HEK293 (cell line): ENCODE measurements around the gene NCK2.

ENCODE experiments used
- CTCF ChIA-PET: fragments of 350-600 bp; formaldehyde crosslinking; extraction: SDS; loops from one replicate; lab custom pipeline; 2021; ENCODE audit warnings: antibody characterized with exemption; lab: Yijun Ruan, JAX
- POLR2A ChIA-PET: fragments of 300-600 bp; formaldehyde crosslinking; extraction: SDS; loops from one replicate; lab custom pipeline; 2020; ENCODE audit warnings: antibody characterized with exemption, inconsistent platforms; lab: Yijun Ruan, JAX
- H3K27ac ChIP-seq: fragments of 200-500 bp; sonication (Bioruptor generic); 2 replicates; pipeline ENCODE4 v1.5.1; 2014; ENCODE audit warnings: low read depth, low read length, control low read depth, inconsistent platforms; ENCODE audit errors: extremely low read depth
- H3K36me3 ChIP-seq, 2 experiments: fragments of 200-500 bp in 1 of 2; sonication (Bioruptor generic) in 1 of 2; 1 replicate in 1 of 2; 2 replicates in 1 of 2; pipeline ENCODE4 v1.5.1; 2014 to 2017; ENCODE audit warnings: inconsistent platforms in 2 of 2, low read length in 2 of 2; ENCODE audit not compliant: control insufficient read depth in 2 of 2, insufficient read depth in 1 of 2
- H3K4me1 ChIP-seq: fragments of 200-500 bp; sonication (Bioruptor generic); 2 replicates; pipeline ENCODE4 v1.5.1; 2014; ENCODE audit warnings: mild to moderate bottlenecking, low read length, inconsistent platforms; ENCODE audit not compliant: control insufficient read depth, insufficient read depth
- H3K4me3 ChIP-seq: 2 replicates; pipeline ENCODE4 v1.5.1; 2011; ENCODE audit warnings: low read depth, mild to moderate bottlenecking, control low read depth, low read length, moderate library complexity
- H3K9me3 ChIP-seq: fragments of 200-500 bp; sonication (Bioruptor generic); 2 replicates; pipeline ENCODE4 v1.5.1; 2014; ENCODE audit warnings: low read depth, low read length, inconsistent platforms; ENCODE audit not compliant: control insufficient read depth, insufficient read depth
- GLI2 ChIP-seq: fragments of 450-650 bp; formaldehyde crosslinking; IDR thresholded peaks from 2 replicates; pipeline ENCODE4; 2017; ENCODE audit warnings: missing biosample characterization, missing genetic modification characterization, low read depth, borderline replicate concordance
- KLF8 ChIP-seq: fragments of 450-650 bp; formaldehyde crosslinking; IDR thresholded peaks from 2 replicates; pipeline ENCODE4 v1.5.1; 2016; ENCODE audit warnings: missing biosample characterization, missing genetic modification characterization
- PRDM10 ChIP-seq: fragments of 450-650 bp; formaldehyde crosslinking; IDR thresholded peaks from 2 replicates; pipeline ENCODE4 v1.5.1; 2016; ENCODE audit warnings: missing biosample characterization, missing genetic modification characterization
- SP3 ChIP-seq: fragments of 450-650 bp; formaldehyde crosslinking; IDR thresholded peaks from 2 replicates; pipeline ENCODE4 v1.5.1; 2016; ENCODE audit warnings: missing biosample characterization, missing genetic modification characterization
- ZNF121 ChIP-seq: fragments of 450-650 bp; formaldehyde crosslinking; IDR thresholded peaks from 2 replicates; pipeline ENCODE4 v1.5.1; 2016; ENCODE audit warnings: missing biosample characterization, missing genetic modification characterization
- ZNF155 ChIP-seq: fragments of 450-650 bp; formaldehyde crosslinking; IDR thresholded peaks from 2 replicates; pipeline ENCODE4 v1.5.1; 2016; ENCODE audit warnings: missing biosample characterization, missing genetic modification characterization
- ZNF157 ChIP-seq: fragments of 450-650 bp; formaldehyde crosslinking; IDR thresholded peaks from 2 replicates; pipeline ENCODE4 v1.5.1; 2016; ENCODE audit warnings: missing biosample characterization, missing genetic modification characterization
- ZNF169 ChIP-seq: fragments of 450-650 bp; formaldehyde crosslinking; IDR thresholded peaks from 2 replicates; pipeline ENCODE4 v1.5.1; 2016; ENCODE audit warnings: missing biosample characterization, missing genetic modification characterization
- ZNF2 ChIP-seq: fragments of 450-650 bp; formaldehyde crosslinking; IDR thresholded peaks from 2 replicates; pipeline ENCODE4 v1.5.1; 2016; ENCODE audit warnings: missing biosample characterization, missing genetic modification characterization
- ZNF292 ChIP-seq: fragments of 450-650 bp; formaldehyde crosslinking; IDR thresholded peaks from 2 replicates; pipeline ENCODE4 v1.5.1; 2016; ENCODE audit warnings: low read depth, missing biosample characterization, missing genetic modification characterization, borderline replicate concordance
- ZNF335 ChIP-seq: fragments of 450-650 bp; formaldehyde crosslinking; conservative IDR thresholded peaks from 2 replicates; pipeline ENCODE4 v1.5.1; 2016; ENCODE audit warnings: missing biosample characterization, missing genetic modification characterization
- ZNF510 ChIP-seq: fragments of 450-650 bp; formaldehyde crosslinking; IDR thresholded peaks from 2 replicates; pipeline ENCODE4 v1.5.1; 2018; ENCODE audit warnings: mild to moderate bottlenecking, missing genetic modification characterization, missing biosample characterization; ENCODE audit not compliant: insufficient replicate concordance
- ZNF521 ChIP-seq: fragments of 450-650 bp; formaldehyde crosslinking; IDR thresholded peaks from 2 replicates; pipeline ENCODE4 v1.5.1; 2017; ENCODE audit warnings: missing biosample characterization, mild to moderate bottlenecking, missing genetic modification characterization
- ZNF629 ChIP-seq: fragments of 450-650 bp; formaldehyde crosslinking; IDR thresholded peaks from 2 replicates; pipeline ENCODE4 v1.5.1; 2017; ENCODE audit warnings: missing biosample characterization, missing genetic modification characterization
- ZNF660 ChIP-seq: fragments of 450-650 bp; IDR thresholded peaks from 2 replicates; pipeline ENCODE4 v1.5.1; 2018; ENCODE audit warnings: missing biosample characterization, mild to moderate bottlenecking, missing genetic modification characterization
- ZNF670 ChIP-seq: fragments of 450-650 bp; formaldehyde crosslinking; IDR thresholded peaks from 2 replicates; pipeline ENCODE4 v1.5.1; 2016; ENCODE audit warnings: missing biosample characterization, missing genetic modification characterization, low read depth
- ZNF701 ChIP-seq: fragments of 450-650 bp; formaldehyde crosslinking; IDR thresholded peaks from 2 replicates; pipeline ENCODE4 v1.5.1; 2016; ENCODE audit warnings: missing biosample characterization, missing genetic modification characterization
- ZNF707 ChIP-seq: fragments of 450-650 bp; formaldehyde crosslinking; IDR thresholded peaks from 2 replicates; pipeline ENCODE4 v1.5.1; 2016; ENCODE audit warnings: missing biosample characterization, missing genetic modification characterization
- ZNF76 ChIP-seq: fragments of 450-650 bp; formaldehyde crosslinking; IDR thresholded peaks from 2 replicates; pipeline ENCODE4; 2016; ENCODE audit warnings: low read depth, missing biosample characterization, missing genetic modification characterization, borderline replicate concordance
- ZNF777 ChIP-seq: fragments of 450-650 bp; formaldehyde crosslinking; IDR thresholded peaks from 2 replicates; pipeline ENCODE4 v1.5.1; 2017; ENCODE audit warnings: missing biosample characterization, missing genetic modification characterization, borderline replicate concordance
- ZNF785 ChIP-seq: fragments of 450-650 bp; formaldehyde crosslinking; IDR thresholded peaks from 2 replicates; pipeline ENCODE4 v1.5.1; 2016; ENCODE audit warnings: missing biosample characterization, missing genetic modification characterization
- ZNF791 ChIP-seq: fragments of 450-650 bp; formaldehyde crosslinking; IDR thresholded peaks from 2 replicates; pipeline ENCODE4 v1.5.1; 2016; ENCODE audit warnings: missing biosample characterization, missing genetic modification characterization
- TF ChIP-seq, protein P1 (sequence below): fragments of 450-650 bp; formaldehyde crosslinking; IDR thresholded peaks from 2 replicates; pipeline ENCODE4 v1.5.1; 2016; ENCODE audit warnings: missing biosample characterization, missing genetic modification characterization
- TF ChIP-seq, protein P2 (sequence below): fragments of 450-650 bp; IDR thresholded peaks from 2 replicates; pipeline ENCODE4 v1.5.1; 2018; ENCODE audit warnings: missing biosample characterization, missing genetic modification characterization

The NCK2 gene

DNA sequence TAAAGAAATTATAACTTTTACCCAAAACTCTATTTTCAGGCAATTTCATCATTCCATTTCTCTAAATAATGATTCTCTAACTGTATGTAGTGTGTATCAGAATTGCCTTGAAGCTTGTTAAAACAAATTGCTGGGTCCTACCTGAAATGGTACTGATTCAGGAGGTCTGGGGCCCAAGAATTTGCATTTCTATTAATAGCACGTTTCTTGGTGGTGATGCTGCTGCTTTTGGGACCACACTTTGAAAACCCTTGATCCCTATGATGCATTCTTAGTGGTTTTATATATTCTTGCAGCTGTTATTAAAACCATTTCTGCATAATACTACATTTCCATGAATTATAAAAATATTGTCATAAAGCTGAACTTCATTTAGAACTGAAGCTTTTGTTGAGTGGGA is 140.7 kb downstream of the NCK2 start (continued):
- TF ChIP-seq SP3 (tag by site-specific recombination) = no peak
- TF ChIP-seq ZNF292 (tag by site-specific recombination) = no peak
- TF ChIP-seq, protein P1, sequence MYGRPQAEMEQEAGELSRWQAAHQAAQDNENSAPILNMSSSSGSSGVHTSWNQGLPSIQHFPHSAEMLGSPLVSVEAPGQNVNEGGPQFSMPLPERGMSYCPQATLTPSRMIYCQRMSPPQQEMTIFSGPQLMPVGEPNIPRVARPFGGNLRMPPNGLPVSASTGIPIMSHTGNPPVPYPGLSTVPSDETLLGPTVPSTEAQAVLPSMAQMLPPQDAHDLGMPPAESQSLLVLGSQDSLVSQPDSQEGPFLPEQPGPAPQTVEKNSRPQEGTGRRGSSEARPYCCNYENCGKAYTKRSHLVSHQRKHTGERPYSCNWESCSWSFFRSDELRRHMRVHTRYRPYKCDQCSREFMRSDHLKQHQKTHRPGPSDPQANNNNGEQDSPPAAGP (tag by site-specific recombination) = no peak
- no peak for TF ChIP-seq ZNF777 (tag by site-specific recombination)
- no peak for TF ChIP-seq KLF8 (tag by site-specific recombination)
- no peak for TF ChIP-seq ZNF121
- TF ChIP-seq ZNF76 = no peak
- TF ChIP-seq, protein P2, sequence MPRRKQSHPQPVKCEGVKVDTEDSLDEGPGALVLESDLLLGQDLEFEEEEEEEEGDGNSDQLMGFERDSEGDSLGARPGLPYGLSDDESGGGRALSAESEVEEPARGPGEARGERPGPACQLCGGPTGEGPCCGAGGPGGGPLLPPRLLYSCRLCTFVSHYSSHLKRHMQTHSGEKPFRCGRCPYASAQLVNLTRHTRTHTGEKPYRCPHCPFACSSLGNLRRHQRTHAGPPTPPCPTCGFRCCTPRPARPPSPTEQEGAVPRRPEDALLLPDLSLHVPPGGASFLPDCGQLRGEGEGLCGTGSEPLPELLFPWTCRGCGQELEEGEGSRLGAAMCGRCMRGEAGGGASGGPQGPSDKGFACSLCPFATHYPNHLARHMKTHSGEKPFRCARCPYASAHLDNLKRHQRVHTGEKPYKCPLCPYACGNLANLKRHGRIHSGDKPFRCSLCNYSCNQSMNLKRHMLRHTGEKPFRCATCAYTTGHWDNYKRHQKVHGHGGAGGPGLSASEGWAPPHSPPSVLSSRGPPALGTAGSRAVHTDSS (tag by site-specific recombination) = no peak

- H3K36me3 ChIP-seq = peaks cover 0 to 9% of the 10 kb centered on the region in 2 experiments; a peak in 1 of 3 replicates
- TF ChIP-seq ZNF701 (tag by site-specific recombination) (no peak), ZNF629 (tag by site-specific recombination) (no peak), ZNF670 (tag by site-specific recombination) (no peak), ZNF707 (no peak), ZNF335 (no peak), ZNF791 (no peak), GLI2 (tag by site-specific recombination) (no peak), ZNF785 (no peak), PRDM10 (no peak), ZNF660 (no peak), ZNF155 (tag by site-specific recombination) (no peak), ZNF521 (tag by site-specific recombination) (no peak), ZNF169 (tag by site-specific recombination) (no peak), ZNF157 (no peak), ZNF2 (no peak), ZNF510 (tag by site-specific recombination) (no peak)
- H3K4me1 ChIP-seq = no peaks in the 10 kb centered on the region
- ChIA-PET CTCF (no interaction called here), POLR2A (no interaction called here)
- no peak overlapping the region for H3K27ac ChIP-seq
- H3K4me3 ChIP-seq = no peak overlapping the region
- no peaks in the 10 kb centered on the region for H3K9me3 ChIP-seq
These were observed 141.3 kb downstream of the NCK2 start for GRCh38 chr2:105886029-105886454.
